Activated CD4-positive, alpha-beta T cell treated with anti-CD3 and anti-CD28 coated beads for 36 hours (primary cell): ENCODE data around the gene EXTL1. TPM values are rescaled to one million over a fixed set of nuclear protein-coding genes. Genes with fewer than 3 reads are reported as not detected.

ENCODE experiments used
- total RNA-seq, 2 experiments: library from RNA; stranded (reverse); gene quantifications; one replicate each; pipeline ENCODE4 v1.2.3, GENCODE V29; 2021

EXTL1 gene
- total RNA-seq, 2 experiments from 2014 or later, result not detected

Other genes starting within 250 kb of the EXTL1 start
- 10 to 100 TPM; 31.5 to 33.5 TPM for gene SELENON, start 221.6 kb upstream of the EXTL1 start, total RNA-seq
- gene MTFR1L, start 201.8 kb upstream of the EXTL1 start, total RNA-seq, result 10 to 100 TPM; 27.7 to 30.8 TPM
- gene AUNIP, start 162.3 kb upstream of the EXTL1 start, total RNA-seq, result 10 to 100 TPM in 1 of 2 experiments, 1 to 10 TPM in 1; 9.6 to 12.9 TPM
- gene PAQR7, start 146.1 kb upstream of the EXTL1 start, total RNA-seq, result 1 to 10 TPM; 3.9 to 4.4 TPM
- 100 to 1,000 TPM; 557 to 771 TPM for gene STMN1, start 115.4 kb upstream of the EXTL1 start, total RNA-seq
- 1 to 10 TPM; 6.6 to 7.9 TPM for gene PAFAH2, start 23.7 kb upstream of the EXTL1 start, total RNA-seq
- gene SLC30A2, start 24.3 kb downstream of the EXTL1 start, total RNA-seq, result not detected
- not detected for gene TRIM63, start 45.9 kb downstream of the EXTL1 start, total RNA-seq
- gene PDIK1L, start 90.0 kb downstream of the EXTL1 start, total RNA-seq, result 10 to 100 TPM; 12.3 to 13.0 TPM
- gene FAM110D, start 137.3 kb downstream of the EXTL1 start, total RNA-seq, result not detected
- gene C1orf232, start 147.2 kb downstream of the EXTL1 start, total RNA-seq, result not detected
- gene ZNF593, start 148.1 kb downstream of the EXTL1 start, total RNA-seq, result 10 to 100 TPM; 44.6 to 56.3 TPM
- not detected for gene ZNF593OS, start 150.1 kb downstream of the EXTL1 start, total RNA-seq
- 1 to 10 TPM; 3.0 to 3.2 TPM for gene CNKSR1, start 155.7 kb downstream of the EXTL1 start, total RNA-seq
- not detected for gene CATSPER4, start 168.8 kb downstream of the EXTL1 start, total RNA-seq
- gene CEP85, start 212.4 kb downstream of the EXTL1 start, total RNA-seq, result 10 to 100 TPM; 31.1 to 31.9 TPM